NCI-H446 (cell line): Measurements from ENCODE around the gene DIP2C.

Source experiments
- DNase-seq, 2 experiments: peaks; one replicate each; lab custom pipeline; 2025; lab: John Stamatoyannopoulos, UW

DIP2C gene

GRCh38 chr10:627032-627992 is 62.2 kb downstream of the DIP2C start:
- no peak for DNase-seq

DNA sequence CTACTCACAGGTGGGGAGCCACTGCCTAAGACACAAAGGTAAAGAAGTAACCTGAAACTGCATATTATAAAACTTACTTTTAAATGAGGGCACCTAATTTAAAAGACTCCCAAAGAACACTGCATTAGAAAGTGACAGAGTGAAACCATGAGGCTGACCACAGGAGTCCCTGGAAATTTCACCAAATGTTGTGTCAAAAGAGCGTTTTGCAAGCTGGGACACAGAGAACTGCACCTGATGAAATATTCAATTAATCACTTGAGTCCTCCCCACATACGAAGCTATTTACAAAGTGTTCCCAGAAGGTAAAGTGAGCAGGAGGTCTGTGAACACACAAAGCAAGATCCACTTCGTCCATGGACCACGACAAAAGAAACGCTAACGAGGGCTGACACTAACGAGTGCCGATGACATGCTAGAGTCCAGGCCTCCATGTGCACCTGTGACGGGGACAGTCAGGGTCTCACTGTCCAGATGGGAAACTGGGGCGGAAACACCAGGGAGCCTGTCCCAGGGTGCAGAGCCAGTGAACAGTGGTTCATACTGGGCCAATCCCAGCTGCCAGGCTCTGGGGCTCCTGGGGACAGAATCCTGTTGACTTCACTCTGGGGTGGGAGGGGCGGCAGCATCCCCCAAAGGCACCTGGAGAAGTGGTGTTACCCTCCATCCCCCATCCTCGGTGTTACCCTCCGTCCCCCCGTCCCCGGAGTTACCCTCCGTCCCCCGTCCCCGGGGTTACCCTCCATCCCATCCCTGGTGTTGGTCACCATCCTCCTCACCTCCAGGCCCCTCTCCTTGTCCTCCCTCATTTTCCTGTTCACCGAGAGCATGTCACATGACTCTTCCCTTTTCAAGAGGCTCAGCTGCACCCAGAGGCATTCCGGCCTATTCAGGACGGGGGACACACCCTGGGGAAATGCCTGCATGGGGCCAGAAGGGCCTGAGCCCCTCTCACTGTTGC is 63.4 kb downstream of the DIP2C start:
- no peak for DNase-seq

GRCh38 chr10:625333-625696 is 64.2 kb downstream of the DIP2C start:
- no peak for DNase-seq

DNA sequence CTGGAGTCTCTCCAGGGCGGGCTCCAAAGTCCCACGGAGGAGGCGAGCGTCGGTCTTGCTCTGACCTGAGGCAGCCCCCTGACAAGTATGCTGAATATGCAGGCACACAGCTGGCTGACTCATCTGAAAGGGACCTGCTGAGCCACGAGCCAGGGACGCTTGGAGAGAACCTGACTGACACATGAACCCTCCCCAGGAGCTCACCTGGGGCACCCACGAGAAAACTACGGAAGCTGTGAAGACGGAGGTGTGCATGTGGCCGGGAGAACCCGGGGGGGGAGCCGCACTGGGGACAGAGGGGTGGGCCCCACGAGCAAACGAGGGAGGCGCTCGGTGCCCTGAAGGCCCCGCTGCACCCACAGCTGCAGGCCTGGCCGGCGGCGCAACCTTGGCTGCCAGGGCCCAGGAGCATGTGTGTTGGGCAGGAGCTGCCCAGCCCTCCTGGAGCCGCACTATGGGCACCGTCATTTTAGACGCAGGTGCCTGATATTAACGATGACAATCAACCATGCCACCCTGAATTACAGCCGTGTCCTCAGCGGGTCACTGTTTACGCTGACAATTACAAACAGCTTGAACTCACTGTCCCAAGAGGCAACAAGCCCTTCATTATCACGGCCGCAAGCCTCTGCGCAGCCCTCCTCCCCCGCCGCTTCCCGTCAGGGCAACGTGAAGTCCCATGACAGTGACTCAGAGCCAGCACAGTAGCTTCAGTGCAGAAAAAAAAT is 64.7 kb downstream of the DIP2C start:
- no peak for DNase-seq

DNA sequence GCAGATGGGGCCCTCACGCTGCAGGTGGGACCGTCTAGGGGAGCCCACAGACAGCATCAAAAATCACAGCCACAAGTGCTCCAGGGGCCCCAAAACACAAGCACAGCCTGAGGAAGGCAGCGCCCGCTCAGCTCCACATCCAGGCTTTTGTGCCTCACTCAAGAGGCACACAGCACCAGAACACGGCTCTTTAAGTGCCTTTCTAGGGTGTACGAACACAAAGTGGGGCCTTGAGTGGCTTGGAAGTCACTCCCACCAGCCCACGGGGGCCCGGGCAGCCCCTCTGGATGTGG is 65.2 kb downstream of the DIP2C start:
- DNase-seq: no peak

GRCh38 chr10:623477-624311 is 65.8 kb downstream of the DIP2C start:
- DNase-seq: no peak

DNA sequence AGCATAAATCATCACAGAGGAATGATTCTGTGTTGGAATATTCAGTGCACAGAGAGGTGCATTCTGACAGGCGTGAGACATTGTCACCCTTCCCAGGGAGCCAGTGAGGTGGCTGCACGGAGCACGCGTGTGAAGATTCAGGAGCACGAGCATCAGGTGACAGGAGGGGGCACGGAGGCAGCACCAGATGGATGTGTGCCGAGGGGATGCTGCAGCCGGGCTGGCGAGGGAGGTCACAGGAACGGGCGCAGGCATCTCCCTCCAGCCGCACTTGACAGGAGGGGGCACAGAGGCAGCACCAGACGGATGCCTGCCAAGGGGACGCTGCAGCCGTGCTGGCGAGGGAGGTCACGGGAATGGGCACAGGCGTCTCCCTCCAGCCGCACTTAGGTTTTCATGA is 66.5 kb downstream of the DIP2C start:
- DNase-seq: no peak

- no peak for DNase-seq
These were observed 67.3 kb downstream of the DIP2C start for GRCh38 chr10:621981-622740.

DNA sequence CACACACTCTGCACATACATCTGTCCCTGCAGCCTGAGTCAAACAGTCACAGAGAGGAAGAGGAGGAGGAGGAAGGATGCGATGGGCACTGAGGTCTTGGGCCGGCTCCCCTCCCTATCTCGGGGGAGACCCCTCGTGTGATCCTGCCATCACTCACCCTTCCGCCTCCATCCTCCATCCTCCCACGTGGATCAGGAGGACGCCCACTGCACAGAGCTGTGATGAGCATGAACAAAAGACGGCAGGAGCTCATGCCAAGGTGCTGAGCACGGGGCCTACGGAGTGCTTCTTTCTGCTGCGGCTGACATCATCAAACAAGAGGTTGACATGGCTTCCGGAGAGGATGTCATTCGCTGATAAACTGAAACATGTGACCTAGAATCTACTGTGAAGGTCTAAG is 68.0 kb downstream of the DIP2C start:
- DNase-seq: no peak

- DNase-seq: no peak
These were observed 68.5 kb downstream of the DIP2C start for GRCh38 chr10:620971-621370.

- DNase-seq: no peak
These were observed 69.1 kb downstream of the DIP2C start for GRCh38 chr10:620417-620816.

DNA sequence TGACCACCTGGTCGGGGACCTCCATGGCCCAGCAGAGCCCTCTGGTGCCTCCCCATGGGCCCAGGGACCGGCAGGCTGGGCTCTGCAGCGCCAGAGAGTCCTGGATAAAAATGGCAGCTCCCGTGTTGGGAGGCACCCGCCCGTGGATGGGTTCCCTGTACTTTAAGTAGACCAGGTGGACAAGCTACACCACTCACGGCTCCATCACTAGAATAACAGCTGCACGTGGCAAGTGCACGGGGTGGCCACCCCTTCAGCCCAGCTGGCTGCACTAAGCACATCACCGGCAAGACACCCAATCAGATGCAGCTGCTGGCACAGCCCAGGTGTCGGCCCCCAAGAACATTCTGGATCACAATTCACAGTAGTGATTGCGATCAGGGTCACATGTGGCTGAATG is 69.8 kb downstream of the DIP2C start:
- DNase-seq: no peak

GRCh38 chr10:618229-618989 is 71.1 kb downstream of the DIP2C start:
- DNase-seq: no peak

GRCh38 chr10:617471-617870 is 72.0 kb downstream of the DIP2C start:
- DNase-seq: no peak

- no peak for DNase-seq
These were observed 73.8 kb downstream of the DIP2C start for GRCh38 chr10:615583-616152.

GRCh38 chr10:614790-615582 is 74.5 kb downstream of the DIP2C start:
- no peak for DNase-seq

GRCh38 chr10:614139-614711 is 75.2 kb downstream of the DIP2C start:
- no peak for DNase-seq
